Measurements from ENCODE around the gene HSD17B2. TPM values are rescaled to one million over a fixed set of nuclear protein-coding genes. Genes with fewer than 3 reads are reported as not detected.
"Not testable (repeated sequence)": the region's sequence is repeated elsewhere in the genome, so short reads cannot be mapped to it uniquely, and the experiment has no call there.

Gene HSD17B2
- total RNA-seq, 2 donors from 2014 or later = not detected

- DNase-seq (no peak), ATAC-seq (replicated peaks in 1 of 2) (no peak)
- H3K36me3 Mint-ChIP-seq (ENCODE audit: insufficient read depth in 2 of 2) = peaks cover 2 to 8% of the 10 kb centered on the region in 2 donors
- H3K9me3 Mint-ChIP-seq = peaks cover 1 to 2% of the 10 kb centered on the region in 2 donors
- no peaks in the 10 kb centered on the region for H3K27me3 Mint-ChIP-seq (ENCODE audit: low read depth)
- no peak overlapping the region for H3K27ac Mint-ChIP-seq
- H3K4me3 Mint-ChIP-seq = peak overlapping the region in 1 of 2 donors; percentile 65
- H3K4me1 Mint-ChIP-seq (ENCODE audit: low read depth) = peaks cover 13% of the 10 kb centered on the region
Observed at GRCh38 chr16:82138478-82139285, 103.6 kb downstream of the HSD17B2 start.

DNA sequence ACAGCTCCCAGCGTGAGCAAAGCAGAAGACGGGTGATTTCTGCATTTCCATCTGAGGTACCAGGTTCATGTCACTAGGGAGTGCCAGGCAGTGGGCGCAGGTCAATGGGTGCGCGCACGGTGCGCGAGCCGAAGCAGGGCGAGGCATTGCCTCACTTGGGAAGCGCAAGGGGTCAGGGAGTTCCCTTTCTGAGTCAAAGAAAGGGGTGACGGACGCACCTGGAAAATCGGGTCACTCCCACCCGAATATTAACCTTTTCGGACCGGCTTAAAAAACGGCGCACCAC is 104.2 kb downstream of the HSD17B2 start:
- not testable (repeated sequence) for DNase-seq; H3K4me1 Mint-ChIP-seq (ENCODE audit: low read depth); ATAC-seq (replicated peaks in 1 of 2); H3K27me3 Mint-ChIP-seq (ENCODE audit: low read depth); H3K27ac Mint-ChIP-seq; H3K9me3 Mint-ChIP-seq; H3K36me3 Mint-ChIP-seq (ENCODE audit: insufficient read depth in 2 of 2)
- peak overlapping the region in 1 of 2 donors; percentile 65 for H3K4me3 Mint-ChIP-seq

DNA sequence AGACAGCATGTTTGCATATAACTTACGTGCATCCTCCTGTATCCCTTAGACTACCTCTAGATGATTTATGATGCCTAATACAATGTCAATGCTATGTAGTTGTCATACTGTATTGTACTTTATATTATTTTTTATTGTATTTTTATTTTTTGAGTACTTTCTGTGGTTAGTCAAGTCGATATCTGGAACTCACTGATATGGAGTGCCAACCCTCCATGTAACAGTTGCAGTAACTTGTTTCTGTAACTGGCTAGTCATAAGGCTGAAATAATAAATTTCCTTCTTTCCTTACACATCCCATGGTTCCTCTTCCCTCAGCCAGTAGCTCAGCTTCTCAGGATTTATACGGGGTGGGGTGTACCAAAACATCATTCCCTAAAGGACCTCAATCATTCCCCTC is 111.5 kb downstream of the HSD17B2 start:
- Mint-ChIP-seq H3K27me3 (ENCODE audit: low read depth) (no peaks in the 10 kb centered on the region), H3K4me3 (no peak overlapping the region), H3K9me3 (peaks cover 0 to 1% of the 10 kb centered on the region in 2 donors), H3K4me1 (ENCODE audit: low read depth) (peaks cover 6% of the 10 kb centered on the region), H3K36me3 (ENCODE audit: insufficient read depth in 2 of 2) (peaks cover 7 to 15% of the 10 kb centered on the region in 2 donors), H3K27ac (no peak overlapping the region)
- DNase-seq = no peak
- ATAC-seq (replicated peaks in 1 of 2) = no peak

- Mint-ChIP-seq H3K4me3 (no peak overlapping the region), H3K9me3 (no peaks in the 10 kb centered on the region), H3K4me1 (ENCODE audit: low read depth) (peaks cover 6% of the 10 kb centered on the region), H3K36me3 (ENCODE audit: insufficient read depth in 2 of 2) (peaks cover 7 to 13% of the 10 kb centered on the region in 2 donors), H3K27ac (no peak overlapping the region), H3K27me3 (ENCODE audit: low read depth) (no peaks in the 10 kb centered on the region)
- ATAC-seq (replicated peaks in 1 of 2) = no peak
- no peak for DNase-seq
Observed at GRCh38 chr16:82146957-82147356, 111.9 kb downstream of the HSD17B2 start.

DNA sequence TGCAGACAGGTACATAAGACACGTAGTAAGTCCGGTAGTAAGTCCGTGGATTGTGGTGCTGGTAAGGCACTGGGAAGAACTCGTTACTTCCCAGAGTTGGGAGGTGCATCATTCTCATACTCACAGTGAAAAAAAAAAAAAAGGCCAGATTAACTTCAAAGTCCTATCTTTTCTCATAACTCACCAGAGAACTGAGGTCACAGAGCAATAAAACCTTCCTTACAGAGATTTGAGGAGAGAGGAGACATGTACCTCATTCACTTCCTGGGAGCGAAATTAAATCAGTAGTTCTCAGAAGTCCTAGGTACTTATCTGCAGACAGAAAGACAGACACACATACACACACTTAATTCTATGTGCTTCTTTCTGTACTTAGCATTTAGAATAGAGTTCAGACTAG is 112.5 kb downstream of the HSD17B2 start:
- H3K4me1 Mint-ChIP-seq (ENCODE audit: low read depth) = peaks cover 6% of the 10 kb centered on the region
- no peaks in the 10 kb centered on the region for H3K9me3 Mint-ChIP-seq
- ATAC-seq (replicated peaks in 1 of 2) = no peak
- no peaks in the 10 kb centered on the region for H3K27me3 Mint-ChIP-seq (ENCODE audit: low read depth)
- peaks cover 7 to 12% of the 10 kb centered on the region in 2 donors for H3K36me3 Mint-ChIP-seq (ENCODE audit: insufficient read depth in 2 of 2)
- no peak for DNase-seq
- H3K4me3 Mint-ChIP-seq = no peak overlapping the region
- H3K27ac Mint-ChIP-seq = no peak overlapping the region

Other genes starting within 250 kb of the HSD17B2 start
- gene SDR42E1, start 23.8 kb upstream of the HSD17B2 start, total RNA-seq = 10 to 100 TPM in 1 of 2 donors, 1 to 10 TPM in 1; 8.7 to 13.0 TPM
- gene MPHOSPH6, start 135.0 kb downstream of the HSD17B2 start, total RNA-seq = 10 to 100 TPM; 27.2 to 31.7 TPM

Measured in activated T-cell treated with anti-CD3 and anti-CD28 coated beads, Interleukin-2, amount 50 U/mL, for 72 hours (primary cell).